BE2C (cell line): ENCODE measurements around the gene NDUFS4.

Source experiments
- DNase-seq: peaks from one replicate; pipeline ENCODE4 v3.0.0-alpha.2; 2020
- H3K27me3 ChIP-seq: fragments of 250-450 bp; sonication (Bioruptor Pico); 2 replicates; pipeline ENCODE4 v1.5.1; 2020; ENCODE audit warnings: mild to moderate bottlenecking
- H3K36me3 ChIP-seq: fragments of 250-450 bp; sonication (Bioruptor Pico); 2 replicates; pipeline ENCODE4 v1.5.1; 2020; ENCODE audit warnings: mild to moderate bottlenecking
- H3K4me1 ChIP-seq: fragments of 250-450 bp; sonication (Bioruptor Pico); 2 replicates; pipeline ENCODE4 v1.5.1; 2020
- H3K4me3 ChIP-seq: 2 replicates; pipeline ENCODE4 v1.5.1; 2011; ENCODE audit warnings: low read depth, low read length
- H3K9me3 ChIP-seq: fragments of 250-450 bp; sonication (Bioruptor Pico); 2 replicates; pipeline ENCODE4 v1.5.1; 2020
- CTCF ChIP-seq: IDR thresholded peaks from 2 replicates; pipeline ENCODE4 v1.5.1; 2012; ENCODE audit warnings: mild to moderate bottlenecking, low read depth, low read length

The NDUFS4 gene

DNA sequence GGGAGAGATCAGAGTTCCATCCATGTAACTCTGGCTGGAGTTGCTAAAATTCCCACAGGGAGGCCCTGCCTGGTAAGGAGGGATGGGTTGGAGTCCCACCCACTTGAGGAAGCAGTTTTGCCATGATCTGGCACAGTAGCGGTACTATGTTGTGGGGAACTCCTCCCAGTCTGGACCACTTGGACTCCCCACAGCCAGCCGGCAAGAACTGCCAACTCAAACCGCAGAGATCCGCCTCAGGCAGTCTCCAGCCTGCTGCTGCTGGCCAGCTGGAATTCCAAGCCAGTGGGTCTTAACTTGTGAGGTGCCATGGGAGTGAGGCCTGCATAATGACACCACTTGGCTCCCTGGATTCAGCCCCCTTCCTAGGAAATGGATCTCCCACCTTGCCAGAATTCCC lies 151.9 kb downstream of the NDUFS4 start:
- DNase-seq, result no peak
- no peaks in the 10 kb centered on the region for H3K4me1 ChIP-seq

DNA sequence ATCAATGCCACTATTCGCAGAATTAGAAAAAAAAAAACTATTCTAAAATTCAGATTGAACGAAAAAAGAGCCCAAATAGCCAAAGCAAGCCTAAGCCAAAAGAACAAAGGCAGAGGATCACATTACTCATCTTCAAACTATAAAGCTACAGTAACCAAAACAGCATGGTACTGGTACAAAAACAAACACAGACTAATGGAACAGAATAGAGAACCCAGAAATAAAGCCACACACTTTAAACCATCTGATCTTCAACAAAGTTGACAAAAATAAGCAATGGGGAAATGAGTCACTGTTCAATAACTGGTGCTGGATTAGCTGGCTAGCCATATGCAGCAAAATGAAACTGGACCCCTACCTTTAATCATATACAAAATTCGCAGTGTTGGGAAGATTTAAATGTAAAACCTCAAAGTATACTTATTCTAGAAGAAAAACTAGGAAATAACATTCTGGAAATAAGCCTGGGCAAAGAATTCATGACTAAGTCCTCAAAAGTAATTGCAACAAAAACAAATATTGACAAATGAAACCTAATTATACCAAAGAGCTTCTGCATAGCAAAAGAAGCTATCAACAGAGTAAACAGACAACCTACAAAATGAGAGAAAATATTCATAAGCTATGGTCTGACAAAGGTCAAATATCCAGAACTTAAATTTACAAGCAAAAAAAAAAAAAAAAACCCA lies 153.7 kb downstream of the NDUFS4 start:
- Histone ChIP-seq H3K4me1 (no peaks in the 10 kb centered on the region), H3K4me3 (no peak overlapping the region), H3K36me3 (no peaks in the 10 kb centered on the region), H3K9me3 (no peaks in the 10 kb centered on the region), H3K27me3 (no peaks in the 10 kb centered on the region)
- DNase-seq, result no peak
- no peak for TF ChIP-seq CTCF

More for the DNA sequence above, 151.9 kb downstream of the NDUFS4 start:
- H3K27me3 ChIP-seq, result no peaks in the 10 kb centered on the region
- TF ChIP-seq CTCF, result no peak
- H3K4me3 ChIP-seq, result no peak overlapping the region
- H3K36me3 ChIP-seq, result no peaks in the 10 kb centered on the region
- no peaks in the 10 kb centered on the region for H3K9me3 ChIP-seq

- H3K4me1 ChIP-seq, result no peaks in the 10 kb centered on the region
- no peak for TF ChIP-seq CTCF
- H3K36me3 ChIP-seq, result no peaks in the 10 kb centered on the region
- H3K27me3 ChIP-seq, result no peaks in the 10 kb centered on the region
- H3K4me3 ChIP-seq, result no peak overlapping the region
- no peaks in the 10 kb centered on the region for H3K9me3 ChIP-seq
- DNase-seq, result no peak
Measured at GRCh38 chr5:53714667-53715010, 154.2 kb downstream of the NDUFS4 start.

- Histone ChIP-seq H3K27me3 (no peaks in the 10 kb centered on the region), H3K4me1 (no peaks in the 10 kb centered on the region), H3K36me3 (no peaks in the 10 kb centered on the region), H3K4me3 (no peak overlapping the region), H3K9me3 (no peaks in the 10 kb centered on the region)
- DNase-seq, result no peak
- TF ChIP-seq CTCF, result no peak
Measured at GRCh38 chr5:53726121-53726520, 165.7 kb downstream of the NDUFS4 start.

DNA sequence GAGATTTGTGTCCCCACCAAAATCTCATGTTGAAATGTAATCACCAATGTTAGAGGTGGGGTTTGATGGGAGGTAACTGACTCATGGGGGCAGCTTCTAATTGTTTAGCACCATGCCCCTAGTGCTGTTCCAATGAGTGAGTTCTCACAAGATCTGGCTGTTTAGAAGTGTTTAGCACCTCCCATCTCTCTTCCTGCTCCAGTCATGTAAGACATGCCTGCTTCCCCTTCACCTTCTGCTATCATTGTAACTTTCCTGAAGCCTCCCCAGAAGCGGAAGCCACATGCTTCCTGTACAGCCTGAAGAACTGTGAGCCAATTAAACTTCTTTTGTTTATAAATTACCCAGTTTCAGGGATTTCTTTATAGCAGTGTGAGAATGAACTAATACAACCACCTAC lies 170.5 kb downstream of the NDUFS4 start:
- DNase-seq, result no peak
- no peaks in the 10 kb centered on the region for H3K9me3 ChIP-seq
- H3K36me3 ChIP-seq, result no peaks in the 10 kb centered on the region
- H3K4me1 ChIP-seq, result no peaks in the 10 kb centered on the region
- H3K27me3 ChIP-seq, result no peaks in the 10 kb centered on the region
- TF ChIP-seq CTCF, result no peak
- H3K4me3 ChIP-seq, result no peak overlapping the region
